ENCODE data around the gene GUCY2D.

GUCY2D gene

DNA sequence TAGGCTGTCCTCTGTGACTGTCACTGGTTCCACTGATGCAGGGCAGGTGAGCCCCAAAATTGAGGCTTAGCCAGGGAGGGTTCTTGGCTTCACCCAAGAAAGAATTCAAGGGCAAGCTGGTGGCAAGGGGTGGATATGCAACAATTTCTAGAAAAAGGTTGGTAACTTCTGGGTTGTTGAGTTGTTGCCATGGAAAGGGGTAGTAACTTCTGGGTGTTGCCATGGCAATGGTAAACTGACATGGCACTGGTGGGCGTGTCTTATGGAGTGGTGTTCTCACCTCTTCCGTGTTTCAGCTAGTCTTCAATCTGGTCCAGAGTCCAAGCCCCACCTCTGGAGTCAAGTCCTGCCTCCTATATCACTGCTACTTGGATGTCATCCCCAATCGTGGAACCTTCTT lies 9.5 kb upstream of the GUCY2D start:
- DNase-seq: no peak

DNA sequence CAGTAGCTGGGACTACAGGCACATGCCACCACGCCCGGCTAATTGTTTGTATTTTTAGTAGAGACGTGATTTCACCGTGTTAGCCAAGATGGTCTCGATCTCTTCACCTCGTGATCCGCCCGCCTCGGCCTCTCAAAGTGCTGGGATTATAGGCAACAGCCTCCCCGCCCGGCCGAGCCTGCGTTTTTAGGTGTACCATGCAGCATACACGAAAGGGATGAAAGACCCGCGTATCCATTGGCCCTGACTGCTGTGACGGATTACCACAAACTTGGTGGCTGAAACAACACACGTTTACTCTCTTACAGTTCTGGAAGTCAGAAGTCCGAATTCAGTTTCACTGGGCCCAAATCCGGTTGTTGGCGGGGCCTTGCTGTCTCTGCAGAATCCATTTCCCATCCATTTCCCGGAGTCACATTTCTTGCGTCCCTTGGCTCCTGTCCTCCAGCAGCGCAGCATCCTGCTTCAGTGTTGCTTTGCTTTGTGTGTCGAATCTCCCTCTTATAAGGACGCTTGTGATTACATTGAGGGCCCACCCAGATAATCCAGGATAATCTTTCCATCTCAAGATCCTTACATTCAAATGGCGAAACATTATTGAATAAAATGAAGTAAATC lies 8.3 kb upstream of the GUCY2D start:
- DNase-seq: no peak

DNA sequence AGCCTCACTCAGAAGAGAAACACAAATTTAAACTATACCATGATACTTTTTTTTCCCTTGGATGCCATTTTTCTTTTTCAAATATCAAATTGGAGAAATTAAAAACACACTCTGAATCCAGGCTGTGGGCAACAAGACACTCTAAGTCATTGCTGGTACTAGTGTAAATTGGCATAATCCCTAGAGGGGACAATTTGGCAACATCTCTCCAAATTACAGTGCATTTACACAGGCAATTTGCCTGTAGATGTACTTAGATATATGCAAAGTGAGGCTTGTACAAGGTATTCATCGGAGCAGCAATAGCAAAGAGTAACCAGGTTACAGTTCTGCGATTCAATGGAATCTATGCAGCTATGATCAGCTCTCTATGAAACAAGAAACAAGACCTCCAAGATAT lies 6.7 kb upstream of the GUCY2D start:
- DNase-seq: no peak

- no peak for DNase-seq
Measured at GRCh38 chr17:7997186-7997585, 5.2 kb upstream of the GUCY2D start.

GRCh38 chr17:8002721-8003593 lies 542 bp downstream of the GUCY2D start:
- DNase-seq: no peak

GRCh38 chr17:8003594-8004181 lies 1.3 kb downstream of the GUCY2D start:
- DNase-seq: no peak

DNA sequence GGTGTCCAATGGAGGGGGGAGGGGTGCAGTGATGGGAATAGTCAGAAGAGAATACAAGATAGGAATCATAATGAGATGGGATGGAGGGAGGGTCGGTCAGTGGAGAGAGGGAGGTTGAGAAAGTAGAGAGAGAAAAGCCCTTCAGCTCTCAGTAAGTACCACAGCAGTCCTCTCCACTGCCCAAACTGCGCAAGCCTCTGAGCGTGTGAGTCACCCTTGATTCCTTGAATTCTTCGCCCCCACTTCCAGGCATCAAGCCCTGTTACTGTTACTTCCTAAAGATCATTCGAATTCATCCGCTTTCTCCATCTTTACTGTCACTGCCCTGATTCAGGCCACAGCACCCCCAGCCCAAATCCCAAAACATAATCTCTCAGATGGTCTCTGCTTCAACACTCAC lies 2.5 kb downstream of the GUCY2D start:
- no peak for DNase-seq

DNA sequence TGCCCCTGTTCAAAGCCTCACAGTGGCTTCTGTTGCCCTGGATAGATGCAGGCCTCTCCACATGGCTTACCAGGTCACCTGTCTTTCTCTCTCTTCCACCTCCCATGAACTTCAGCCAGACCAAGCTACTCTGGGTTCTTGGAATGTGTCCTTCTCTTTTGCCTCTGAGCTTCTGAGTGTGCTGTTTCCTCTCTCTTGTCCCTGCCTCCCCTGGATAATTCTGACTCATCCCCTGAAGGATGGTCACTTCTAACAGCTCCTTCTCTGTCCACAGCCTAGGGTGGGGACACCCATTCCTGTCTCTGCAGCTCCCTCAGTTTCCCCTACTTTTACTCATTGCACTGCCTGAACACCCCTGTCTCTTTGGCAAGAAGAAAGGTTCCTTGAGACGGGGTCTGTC lies 2.9 kb downstream of the GUCY2D start:
- no peak for DNase-seq

GRCh38 chr17:8005967-8006730 lies 3.7 kb downstream of the GUCY2D start:
- DNase-seq: no peak

DNA sequence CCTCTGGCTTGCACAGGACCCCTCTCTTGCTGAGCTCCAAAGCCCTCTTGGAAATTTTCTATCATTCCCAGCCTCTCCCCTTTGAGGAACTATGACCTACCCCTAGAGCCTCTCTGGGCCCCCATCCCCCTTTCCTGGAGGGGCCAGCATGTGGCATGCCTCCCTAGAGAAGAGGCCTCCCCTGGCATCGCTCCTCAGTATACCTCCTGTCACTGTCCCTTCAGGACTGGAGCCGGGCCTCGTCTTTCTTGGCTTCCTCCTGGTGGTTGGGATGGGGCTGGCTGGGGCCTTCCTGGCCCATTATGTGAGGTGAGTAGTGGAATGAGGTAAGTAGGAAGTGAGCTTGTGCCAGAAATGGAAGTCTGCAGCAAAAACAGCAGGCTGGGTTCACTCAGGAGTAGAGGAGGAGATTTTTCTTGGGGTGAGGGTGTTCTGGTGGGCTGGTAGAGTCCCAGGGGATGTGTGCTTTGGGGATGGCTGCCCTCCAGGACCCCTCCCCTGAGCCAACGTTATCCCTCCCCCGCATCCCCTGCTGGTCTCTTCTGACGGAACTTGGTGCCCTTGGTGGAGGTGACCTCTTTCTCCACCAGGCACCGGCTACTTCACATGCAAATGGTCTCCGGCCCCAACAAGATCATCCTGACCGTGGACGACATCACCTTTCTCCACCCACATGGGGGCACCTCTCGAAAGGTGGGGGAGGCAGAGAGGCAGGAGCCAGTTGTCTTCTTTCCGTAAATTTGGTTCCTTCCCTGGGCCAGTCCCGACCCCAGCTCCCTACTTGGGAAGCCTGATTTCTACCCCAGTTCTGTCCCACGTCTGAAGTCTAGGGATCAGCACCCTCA lies 4.6 kb downstream of the GUCY2D start:
- no peak for DNase-seq

GRCh38 chr17:8007836-8008235 lies 5.4 kb downstream of the GUCY2D start:
- DNase-seq: no peak

DNA sequence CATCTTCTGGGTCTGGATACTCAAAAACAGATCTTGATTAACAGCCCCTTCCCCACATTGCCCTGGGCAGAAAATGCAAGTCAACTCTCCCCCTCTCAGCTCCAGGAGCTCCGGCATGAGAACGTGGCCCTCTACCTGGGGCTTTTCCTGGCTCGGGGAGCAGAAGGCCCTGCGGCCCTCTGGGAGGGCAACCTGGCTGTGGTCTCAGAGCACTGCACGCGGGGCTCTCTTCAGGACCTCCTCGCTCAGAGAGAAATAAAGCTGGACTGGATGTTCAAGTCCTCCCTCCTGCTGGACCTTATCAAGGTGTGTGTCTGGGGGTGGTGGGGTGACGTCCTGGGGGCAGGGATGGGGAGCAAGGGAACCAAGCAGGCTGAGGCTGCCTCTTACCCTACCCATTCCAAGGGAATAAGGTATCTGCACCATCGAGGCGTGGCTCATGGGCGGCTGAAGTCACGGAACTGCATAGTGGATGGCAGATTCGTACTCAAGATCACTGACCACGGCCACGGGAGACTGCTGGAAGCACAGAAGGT lies 9.7 kb downstream of the GUCY2D start:
- DNase-seq: no peak

DNA sequence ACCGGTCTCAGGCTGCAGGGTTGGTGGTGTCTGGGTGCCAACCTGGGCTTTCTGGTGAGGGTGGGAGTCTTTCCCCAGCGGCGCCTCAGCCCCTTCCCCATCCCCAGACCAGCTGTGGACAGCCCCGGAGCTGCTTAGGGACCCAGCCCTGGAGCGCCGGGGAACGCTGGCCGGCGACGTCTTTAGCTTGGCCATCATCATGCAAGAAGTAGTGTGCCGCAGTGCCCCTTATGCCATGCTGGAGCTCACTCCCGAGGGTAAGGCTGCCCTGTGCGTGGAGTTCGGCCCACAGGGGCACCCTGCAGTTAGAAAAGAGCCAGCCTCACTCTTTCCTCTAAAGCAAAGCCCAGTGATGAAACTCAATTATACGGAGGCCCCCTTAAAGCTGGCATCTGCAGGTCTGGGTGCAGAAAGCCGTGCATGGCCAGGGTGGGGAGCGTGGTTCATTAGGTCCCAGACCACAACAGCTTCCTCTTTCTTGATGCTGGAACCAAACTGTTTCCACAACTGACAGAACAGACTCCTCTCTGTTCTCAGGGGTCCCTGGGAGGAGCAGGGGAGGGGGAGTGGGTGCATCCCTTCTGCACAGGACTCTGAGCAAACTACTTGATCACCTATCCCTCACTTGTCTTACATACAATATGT lies 10.7 kb downstream of the GUCY2D start:
- DNase-seq: no peak

DNA sequence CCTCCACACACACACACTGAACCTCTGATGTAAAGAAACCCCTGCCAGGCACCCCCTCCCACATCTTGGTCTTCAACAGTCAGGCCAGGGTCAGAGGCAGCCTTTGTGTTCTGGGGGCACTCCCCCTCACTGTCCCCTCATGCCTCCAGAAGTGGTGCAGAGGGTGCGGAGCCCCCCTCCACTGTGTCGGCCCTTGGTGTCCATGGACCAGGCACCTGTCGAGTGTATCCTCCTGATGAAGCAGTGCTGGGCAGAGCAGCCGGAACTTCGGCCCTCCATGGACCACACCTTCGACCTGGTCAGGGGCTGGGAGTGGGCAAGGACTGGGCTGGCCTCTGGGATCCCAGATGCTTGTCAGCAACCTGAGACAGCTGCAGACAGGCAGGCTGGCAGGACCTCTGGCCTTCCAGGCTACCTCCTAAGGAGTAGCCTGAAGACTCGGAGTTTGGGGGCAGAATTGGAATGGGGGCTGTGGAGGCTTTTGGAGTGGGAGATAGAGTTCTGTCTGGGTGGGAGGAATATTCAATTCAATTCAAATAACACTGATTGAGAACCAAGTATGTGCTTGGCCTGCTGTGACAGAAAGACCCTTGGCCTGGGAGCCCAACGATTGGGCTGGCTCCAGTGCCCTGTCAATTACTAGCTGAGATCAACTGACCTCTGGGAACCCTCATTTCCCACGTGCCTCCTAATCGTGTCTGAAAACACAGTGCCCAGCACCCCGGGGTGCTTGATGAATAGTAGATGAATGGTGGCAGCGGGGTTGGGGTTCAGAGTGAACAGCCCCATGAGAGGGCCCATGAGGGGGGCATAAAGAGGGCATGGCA lies 11.5 kb downstream of the GUCY2D start:
- DNase-seq: no peak

- no peak for DNase-seq
Measured at GRCh38 chr17:8014558-8014850, 12.1 kb downstream of the GUCY2D start.

- no peak for DNase-seq
Measured at GRCh38 chr17:8015236-8015956, 13.0 kb downstream of the GUCY2D start.

DNA sequence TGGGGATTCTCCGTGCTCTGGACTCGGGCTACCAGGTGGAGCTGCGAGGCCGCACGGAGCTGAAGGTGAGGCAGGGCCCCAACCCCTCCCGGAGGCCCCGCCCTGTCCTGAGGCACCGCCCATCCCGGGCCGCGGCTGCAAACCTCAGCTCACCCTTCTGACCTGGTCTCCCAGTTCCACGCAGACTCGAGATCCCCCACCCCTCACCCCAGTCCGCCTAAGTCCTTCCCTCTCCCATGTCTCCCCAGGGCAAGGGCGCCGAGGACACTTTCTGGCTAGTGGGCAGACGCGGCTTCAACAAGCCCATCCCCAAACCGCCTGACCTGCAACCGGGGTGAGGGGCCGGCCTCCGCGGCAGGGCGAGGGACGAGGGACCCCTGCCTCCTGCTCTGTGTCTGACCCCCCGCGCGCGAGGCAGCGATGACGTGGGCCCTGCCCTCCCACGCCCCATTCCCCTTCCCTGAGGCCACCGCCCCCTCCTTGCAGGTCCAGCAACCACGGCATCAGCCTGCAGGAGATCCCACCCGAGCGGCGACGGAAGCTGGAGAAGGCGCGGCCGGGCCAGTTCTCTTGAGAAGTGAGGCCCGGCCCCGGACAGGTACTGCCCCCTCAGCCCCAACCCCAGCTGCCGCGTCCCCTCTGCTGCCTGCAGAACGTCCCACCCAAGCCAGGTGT lies 13.7 kb downstream of the GUCY2D start:
- DNase-seq: peak; percentile 4

- DNase-seq: peak; percentile 56
Measured at GRCh38 chr17:8016632-8017424, 14.4 kb downstream of the GUCY2D start.

GRCh38 chr17:8018436-8018835 lies 16.0 kb downstream of the GUCY2D start:
- no peak for DNase-seq

All from DMS79 treated with DMSO at 0.1 percent for 48 hours (cell line).